Right ventricle myocardium inferior (tissue), 1 donor: ENCODE data around the gene DIS3L2. TPM values are rescaled to one million over a fixed set of nuclear protein-coding genes. Genes with fewer than 3 reads are reported as not detected.
"Not testable (repeated sequence)": the region's sequence is repeated elsewhere in the genome, so short reads cannot be mapped to it uniquely, and the experiment has no call there.

Experiments used
- ATAC-seq: fragments of 200-7000 bp; cut with Tn5 transposase; one replicate; pipeline ENCODE4 v1.9.1; 2020; ENCODE audit warnings: mild to moderate bottlenecking, moderate library complexity
- DNase-seq: peaks from one replicate; pipeline ENCODE4 v3.0.0; 2021; ENCODE audit errors: missing footprints
- intact Hi-C: fragments of 100-400 bp; cut with DNase I; formaldehyde crosslinking; loops from one replicate; pipeline ENCODE4 v1.11.0; 2022
- microRNA-seq: library from miRNA; unstranded; fragments of <30 nt; microRNA quantifications from one replicate; pipeline ENCODE4 v1.2.0, GENCODE V29; 2020
- total RNA-seq: library from RNA; stranded (reverse); fragmentation: NEBNext Ultra II Directional; extraction: Animal tissue kit (Norgen Biotek cat#: 25700); gene quantifications from one replicate; pipeline ENCODE4 v1.2.1, GENCODE V29; 2021
- donor health status: DM: no; HTN: yes; CAD: no; lungs with severe emphysema.

The DIS3L2 gene
- total RNA-seq, 1 donor from 2014 or later: 16.9 TPM

GRCh38 chr2:232385058-232385457, 423.5 kb downstream of the DIS3L2 start:
- ATAC-seq, intact Hi-C loops, DNase-seq: not testable (repeated sequence)

GRCh38 chr2:232385660-232386489, 424.4 kb downstream of the DIS3L2 start:
- ATAC-seq (no peak), DNase-seq (no peak)
- intact Hi-C loops: no loop called here

GRCh38 chr2:232386490-232386739, 424.9 kb downstream of the DIS3L2 start:
- no peak for ATAC-seq
- intact Hi-C loops: no loop called here

More at GRCh38 chr2:232386490-232386739, 424.9 kb downstream of the DIS3L2 start:
- DNase-seq: no peak

Small RNA genes within 50 kb of the gene (microRNA-seq; reads per million reads assigned to microRNA genes)
- not detected for gene MIR562

Other genes starting within 250 kb of the DIS3L2 start
- gene PDE6D, start 180.4 kb upstream of the DIS3L2 start, total RNA-seq: 14.5 TPM
- 19.8 TPM for gene COPS7B, start 175.3 kb upstream of the DIS3L2 start, total RNA-seq
- gene NPPC, start 35.3 kb upstream of the DIS3L2 start, total RNA-seq: 16.1 TPM